Measurements from ENCODE around the gene LRRFIP2. TPM values are rescaled to one million over a fixed set of nuclear protein-coding genes. Genes with fewer than 3 reads are reported as not detected.

The LRRFIP2 gene
- total RNA-seq, 2 donors from 2014 or later: 32.6 to 34.6 TPM

DNA sequence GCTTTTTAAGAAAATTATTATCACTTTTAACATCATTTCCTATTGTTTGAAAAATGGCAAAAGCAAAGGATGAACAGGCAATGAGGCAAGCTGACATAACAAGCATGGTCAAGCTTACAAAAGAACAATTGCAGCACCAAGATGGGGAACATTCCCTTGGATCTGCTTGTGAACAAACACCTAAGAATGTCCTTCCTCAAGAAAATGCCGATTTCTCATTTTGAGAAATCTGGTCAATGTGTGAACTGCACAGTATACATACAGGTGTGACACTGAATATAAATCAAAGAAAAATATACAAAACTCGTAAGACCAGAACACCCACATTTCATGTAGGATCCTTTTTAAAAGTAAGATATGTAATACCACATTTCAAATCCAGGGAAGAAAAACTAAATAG lies 58.9 kb downstream of the LRRFIP2 start:
- Histone ChIP-seq H3K9ac (ENCODE audit: extremely low read depth, low read length, poor library complexity, severe bottlenecking) (no peak overlapping the region), H3K4me3 (ENCODE audit: low read length) (no peak overlapping the region), H3K27ac (ENCODE audit: low read depth, low read length) (no peak overlapping the region), H3K4me1 (ENCODE audit: control insufficient read depth, insufficient read depth, low read length) (no peaks in the 10 kb centered on the region), H3K27me3 (ENCODE audit: control insufficient read depth, insufficient read depth, low read length, poor library complexity, severe bottlenecking) (no peaks in the 10 kb centered on the region), H3K9me3 (ENCODE audit: control insufficient read depth, low read length) (no peaks in the 10 kb centered on the region), H3K36me3 (ENCODE audit: control insufficient read depth, insufficient read depth, low read length) (peaks cover 8% of the 10 kb centered on the region)
- WGBS, 2 experiments (ENCODE audit: insufficient coverage in 1 of 2, insufficient read length in 1 of 2): 0% methylated on average over 1 of the region's 2 CpGs; no CpG with 5 or more reads in 1 of the 2 experiments
- DNase-seq: no peak
- peaks cover 3% of the 10 kb centered on the region for H3K36me3 Mint-ChIP-seq (ENCODE audit: low read depth)
- H3K4me1 Mint-ChIP-seq: no peaks in the 10 kb centered on the region
- no peak overlapping the region for H3K4me3 Mint-ChIP-seq
- no peaks in the 10 kb centered on the region for H3K9me3 Mint-ChIP-seq
- H3K27ac Mint-ChIP-seq: no peak overlapping the region
- no peaks in the 10 kb centered on the region for H3K27me3 Mint-ChIP-seq (ENCODE audit: insufficient read depth)
- TF ChIP-seq, protein P1, sequence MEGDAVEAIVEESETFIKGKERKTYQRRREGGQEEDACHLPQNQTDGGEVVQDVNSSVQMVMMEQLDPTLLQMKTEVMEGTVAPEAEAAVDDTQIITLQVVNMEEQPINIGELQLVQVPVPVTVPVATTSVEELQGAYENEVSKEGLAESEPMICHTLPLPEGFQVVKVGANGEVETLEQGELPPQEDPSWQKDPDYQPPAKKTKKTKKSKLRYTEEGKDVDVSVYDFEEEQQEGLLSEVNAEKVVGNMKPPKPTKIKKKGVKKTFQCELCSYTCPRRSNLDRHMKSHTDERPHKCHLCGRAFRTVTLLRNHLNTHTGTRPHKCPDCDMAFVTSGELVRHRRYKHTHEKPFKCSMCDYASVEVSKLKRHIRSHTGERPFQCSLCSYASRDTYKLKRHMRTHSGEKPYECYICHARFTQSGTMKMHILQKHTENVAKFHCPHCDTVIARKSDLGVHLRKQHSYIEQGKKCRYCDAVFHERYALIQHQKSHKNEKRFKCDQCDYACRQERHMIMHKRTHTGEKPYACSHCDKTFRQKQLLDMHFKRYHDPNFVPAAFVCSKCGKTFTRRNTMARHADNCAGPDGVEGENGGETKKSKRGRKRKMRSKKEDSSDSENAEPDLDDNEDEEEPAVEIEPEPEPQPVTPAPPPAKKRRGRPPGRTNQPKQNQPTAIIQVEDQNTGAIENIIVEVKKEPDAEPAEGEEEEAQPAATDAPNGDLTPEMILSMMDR (conservative IDR thresholded peaks at IDR 0.05): no peak

DNA sequence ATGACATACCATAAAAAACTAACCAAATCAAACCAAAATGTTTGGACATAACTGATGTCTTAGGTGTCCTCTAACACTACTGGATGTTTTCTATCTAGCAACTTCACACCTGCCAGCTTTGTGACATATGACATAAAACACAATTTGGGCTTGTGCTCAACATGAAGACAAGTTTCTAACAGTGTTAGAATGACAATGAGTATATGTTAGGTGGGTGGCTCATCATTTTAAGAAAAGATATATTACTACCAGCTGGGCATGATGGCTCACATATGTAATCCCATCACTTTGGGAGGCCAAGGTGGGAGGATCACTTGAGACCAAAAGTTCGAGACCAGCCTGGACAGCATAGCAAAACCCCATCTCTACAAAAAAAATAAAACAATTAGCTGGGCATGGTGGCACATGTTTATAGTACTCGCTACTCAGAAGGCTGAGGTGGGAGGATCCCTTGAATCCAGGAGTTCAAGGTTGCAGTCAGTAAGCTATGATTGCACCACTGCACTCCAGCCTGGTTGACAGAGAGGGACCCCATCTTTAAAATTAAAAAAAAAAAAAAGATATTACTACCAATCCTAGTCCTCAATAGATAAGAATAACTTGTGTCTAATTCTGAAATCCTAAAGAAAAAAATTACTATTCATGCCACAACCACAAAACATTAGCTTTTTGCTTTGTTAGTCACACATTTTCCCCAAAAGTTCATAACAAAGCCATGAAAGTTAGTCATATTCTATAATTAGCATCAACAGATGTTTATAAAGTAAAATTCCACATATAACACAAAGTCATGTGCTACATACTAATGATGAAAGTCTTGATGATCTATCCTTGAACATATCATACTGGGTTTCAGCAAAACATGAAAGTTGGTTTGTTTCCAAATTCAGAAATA lies 59.9 kb downstream of the LRRFIP2 start:
- Mint-ChIP-seq H3K4me1 (no peaks in the 10 kb centered on the region), H3K27me3 (ENCODE audit: insufficient read depth) (no peaks in the 10 kb centered on the region), H3K9me3 (no peaks in the 10 kb centered on the region), H3K27ac (no peak overlapping the region), H3K36me3 (ENCODE audit: low read depth) (peaks cover 3% of the 10 kb centered on the region), H3K4me3 (no peak overlapping the region)
- Histone ChIP-seq H3K4me3 (ENCODE audit: low read length) (no peak overlapping the region), H3K36me3 (ENCODE audit: control insufficient read depth, insufficient read depth, low read length) (peaks cover 8% of the 10 kb centered on the region), H3K9ac (ENCODE audit: extremely low read depth, low read length, poor library complexity, severe bottlenecking) (no peak overlapping the region), H3K9me3 (ENCODE audit: control insufficient read depth, low read length) (no peaks in the 10 kb centered on the region), H3K4me1 (ENCODE audit: control insufficient read depth, insufficient read depth, low read length) (no peaks in the 10 kb centered on the region), H3K27me3 (ENCODE audit: control insufficient read depth, insufficient read depth, low read length, poor library complexity, severe bottlenecking) (no peaks in the 10 kb centered on the region), H3K27ac (ENCODE audit: low read depth, low read length) (no peak overlapping the region)
- no peak for DNase-seq
- 86 to 89% methylated on average over 1 to 2 of the region's 2 CpGs for WGBS, 2 experiments (ENCODE audit: insufficient coverage in 1 of 2, insufficient read length in 1 of 2)
- TF ChIP-seq, protein P1 (conservative IDR thresholded peaks at IDR 0.05): no peak

DNA sequence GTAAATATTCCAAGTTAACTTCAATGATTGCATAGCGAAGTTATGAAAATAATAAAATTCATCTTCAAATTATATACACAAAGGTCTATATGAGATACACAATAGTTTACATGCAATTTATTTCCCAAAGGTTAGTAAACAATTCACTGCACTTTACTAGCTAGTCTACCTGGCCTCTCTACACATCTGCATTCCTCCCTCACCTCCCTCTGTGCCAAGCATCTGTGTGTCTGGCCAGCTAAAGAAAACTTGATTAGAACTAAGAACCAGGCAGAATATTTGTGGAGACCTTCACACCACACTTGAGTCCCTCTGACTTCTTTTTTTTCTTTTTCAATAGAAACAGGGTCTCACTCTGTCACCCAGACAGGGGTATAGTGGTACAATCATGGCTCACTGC lies 61.4 kb downstream of the LRRFIP2 start:
- H3K4me3 Mint-ChIP-seq: no peak overlapping the region
- H3K27ac Mint-ChIP-seq: no peak overlapping the region
- no peaks in the 10 kb centered on the region for H3K9me3 Mint-ChIP-seq
- H3K4me1 Mint-ChIP-seq: no peaks in the 10 kb centered on the region
- TF ChIP-seq, protein P1 (conservative IDR thresholded peaks at IDR 0.05): no peak
- H3K9ac ChIP-seq (ENCODE audit: extremely low read depth, low read length, poor library complexity, severe bottlenecking): no peak overlapping the region
- H3K4me1 ChIP-seq (ENCODE audit: control insufficient read depth, insufficient read depth, low read length): no peaks in the 10 kb centered on the region
- no peak overlapping the region for H3K4me3 ChIP-seq (ENCODE audit: low read length)
- DNase-seq: no peak
- no peak overlapping the region for H3K27ac ChIP-seq (ENCODE audit: low read depth, low read length)
- 88% methylated on average over 1 of the region's 1 CpG; no CpG with 5 or more reads in 1 of the 2 experiments for WGBS, 2 experiments (ENCODE audit: insufficient coverage in 1 of 2, insufficient read length in 1 of 2)
- H3K9me3 ChIP-seq (ENCODE audit: control insufficient read depth, low read length): no peaks in the 10 kb centered on the region
- H3K27me3 Mint-ChIP-seq (ENCODE audit: insufficient read depth): no peaks in the 10 kb centered on the region
- H3K36me3 Mint-ChIP-seq (ENCODE audit: low read depth): peaks cover 3% of the 10 kb centered on the region
- peaks cover 8% of the 10 kb centered on the region for H3K36me3 ChIP-seq (ENCODE audit: control insufficient read depth, insufficient read depth, low read length)
- no peaks in the 10 kb centered on the region for H3K27me3 ChIP-seq (ENCODE audit: control insufficient read depth, insufficient read depth, low read length, poor library complexity, severe bottlenecking)

Data from endodermal cell (in vitro differentiated cells).